Activated CD8-positive, alpha-beta memory T cell treated with anti-CD3 and anti-CD28 coated beads, Interleukin-2, amount 10 ng/mL, durations not matched to agents 7 days and 5 days (primary cell): ENCODE data around the gene MEGF6. TPM values are rescaled to one million over a fixed set of nuclear protein-coding genes. Genes with fewer than 3 reads are reported as not detected.

Source experiments
- ATAC-seq: fragments of 150-1000 bp; cut with Tn5 transposase; one replicate; pipeline ENCODE4 v1.10.0; 2021; ENCODE audit warnings: moderate library complexity
- CTCF ChIA-PET: fragments of 350-600 bp; sonication (Branson Sonifier 250); formaldehyde crosslinking; loops from one replicate; lab custom pipeline; 2021; ENCODE audit warnings: antibody characterized with exemption; lab: Charles Lee
- DNase-seq: peaks from one replicate; pipeline ENCODE4 v3.0.0-alpha.2; 2020
- H3K27ac Mint-ChIP-seq: one replicate; pipeline ENCODE4 v1.8.0; 2021; ENCODE audit warnings: mild to moderate bottlenecking, mixed read lengths
- H3K27me3 Mint-ChIP-seq: one replicate; pipeline ENCODE4 v1.8.0; 2021; ENCODE audit warnings: mixed read lengths
- H3K36me3 Mint-ChIP-seq: one replicate; pipeline ENCODE4 v1.8.0; 2021; ENCODE audit warnings: mild to moderate bottlenecking, mixed read lengths
- H3K4me1 Mint-ChIP-seq: one replicate; pipeline ENCODE4 v1.8.0; 2021; ENCODE audit warnings: mixed read lengths
- H3K4me3 Mint-ChIP-seq: one replicate; pipeline ENCODE4 v1.8.0; 2021; ENCODE audit warnings: mild to moderate bottlenecking, moderate library complexity, mixed read lengths
- H3K9me3 Mint-ChIP-seq: one replicate; pipeline ENCODE4 v1.8.0; 2022; ENCODE audit warnings: low read depth, mixed read lengths
- total RNA-seq, 2 experiments: library from RNA; stranded (reverse); gene quantifications; one replicate each; pipeline ENCODE4 v1.2.3, GENCODE V29; 2021

The MEGF6 gene
- total RNA-seq, 2 experiments from 2014 or later = 2.1 to 11.2 TPM

- no peaks in the 10 kb centered on the region for H3K9me3 Mint-ChIP-seq
- H3K4me3 Mint-ChIP-seq = no peak overlapping the region
- H3K27me3 Mint-ChIP-seq = no peaks in the 10 kb centered on the region
- no peaks in the 10 kb centered on the region for H3K36me3 Mint-ChIP-seq
- H3K27ac Mint-ChIP-seq = no peak overlapping the region
- no peak for ATAC-seq
- CTCF ChIA-PET = no interaction called here
- H3K4me1 Mint-ChIP-seq = no peaks in the 10 kb centered on the region
- no peak for DNase-seq
Measured at GRCh38 chr1:3516911-3517675, 94.2 kb downstream of the MEGF6 start.

- no peaks in the 10 kb centered on the region for H3K36me3 Mint-ChIP-seq
- DNase-seq = no peak
- no peaks in the 10 kb centered on the region for H3K4me1 Mint-ChIP-seq
- H3K4me3 Mint-ChIP-seq = no peak overlapping the region
- no peaks in the 10 kb centered on the region for H3K27me3 Mint-ChIP-seq
- H3K27ac Mint-ChIP-seq = no peak overlapping the region
- H3K9me3 Mint-ChIP-seq = no peaks in the 10 kb centered on the region
- ATAC-seq = no peak
- CTCF ChIA-PET = no interaction called here
Measured at GRCh38 chr1:3516481-3516869, 94.8 kb downstream of the MEGF6 start.

- no peak for DNase-seq
- Mint-ChIP-seq H3K36me3 (no peaks in the 10 kb centered on the region), H3K4me1 (no peaks in the 10 kb centered on the region), H3K27ac (no peak overlapping the region), H3K27me3 (no peaks in the 10 kb centered on the region), H3K9me3 (no peaks in the 10 kb centered on the region), H3K4me3 (no peak overlapping the region)
- CTCF ChIA-PET = no interaction called here
- ATAC-seq = no peak
Measured at GRCh38 chr1:3515774-3516480, 95.4 kb downstream of the MEGF6 start.

GRCh38 chr1:3515272-3515671 lies 96.0 kb downstream of the MEGF6 start:
- no peak for DNase-seq
- Mint-ChIP-seq H3K4me3 (no peak overlapping the region), H3K36me3 (no peaks in the 10 kb centered on the region), H3K9me3 (no peaks in the 10 kb centered on the region), H3K27me3 (no peaks in the 10 kb centered on the region), H3K27ac (no peak overlapping the region), H3K4me1 (no peaks in the 10 kb centered on the region)
- CTCF ChIA-PET = no interaction called here
- no peak for ATAC-seq

GRCh38 chr1:3514404-3514803 lies 96.9 kb downstream of the MEGF6 start:
- Mint-ChIP-seq H3K36me3 (no peaks in the 10 kb centered on the region), H3K27ac (no peak overlapping the region), H3K4me1 (no peaks in the 10 kb centered on the region), H3K9me3 (no peaks in the 10 kb centered on the region), H3K27me3 (no peaks in the 10 kb centered on the region), H3K4me3 (no peak overlapping the region)
- CTCF ChIA-PET = no interaction called here
- no peak for ATAC-seq
- DNase-seq = no peak

GRCh38 chr1:3511856-3512255 lies 99.5 kb downstream of the MEGF6 start:
- DNase-seq (no peak), ATAC-seq (no peak)
- no peaks in the 10 kb centered on the region for H3K9me3 Mint-ChIP-seq
- no peak overlapping the region for H3K27ac Mint-ChIP-seq
- no peaks in the 10 kb centered on the region for H3K4me1 Mint-ChIP-seq
- CTCF ChIA-PET = no interaction called here
- no peaks in the 10 kb centered on the region for H3K27me3 Mint-ChIP-seq
- H3K36me3 Mint-ChIP-seq = no peaks in the 10 kb centered on the region
- no peak overlapping the region for H3K4me3 Mint-ChIP-seq

- Mint-ChIP-seq H3K9me3 (no peaks in the 10 kb centered on the region), H3K36me3 (no peaks in the 10 kb centered on the region), H3K4me1 (no peaks in the 10 kb centered on the region), H3K4me3 (no peak overlapping the region), H3K27ac (no peak overlapping the region), H3K27me3 (no peaks in the 10 kb centered on the region)
- CTCF ChIA-PET = no interaction called here
- ATAC-seq (no peak), DNase-seq (no peak)
Measured at GRCh38 chr1:3511306-3511705, 100.0 kb downstream of the MEGF6 start.

- Mint-ChIP-seq H3K4me1 (no peaks in the 10 kb centered on the region), H3K4me3 (no peak overlapping the region), H3K36me3 (no peaks in the 10 kb centered on the region), H3K27me3 (no peaks in the 10 kb centered on the region), H3K9me3 (no peaks in the 10 kb centered on the region), H3K27ac (no peak overlapping the region)
- DNase-seq (no peak), ATAC-seq (no peak)
- CTCF ChIA-PET = no interaction called here
Measured at GRCh38 chr1:3510956-3511250, 100.4 kb downstream of the MEGF6 start.

- no peak for ATAC-seq
- DNase-seq = no peak
- CTCF ChIA-PET = no interaction called here
- H3K4me1 Mint-ChIP-seq = no peaks in the 10 kb centered on the region
- H3K27ac Mint-ChIP-seq = no peak overlapping the region
- no peak overlapping the region for H3K4me3 Mint-ChIP-seq
- H3K27me3 Mint-ChIP-seq = no peaks in the 10 kb centered on the region
- no peaks in the 10 kb centered on the region for H3K9me3 Mint-ChIP-seq
- H3K36me3 Mint-ChIP-seq = no peaks in the 10 kb centered on the region
Measured at GRCh38 chr1:3510136-3510955, 101.0 kb downstream of the MEGF6 start.

GRCh38 chr1:3509721-3510120 lies 101.6 kb downstream of the MEGF6 start:
- DNase-seq (no peak), ATAC-seq (no peak)
- H3K9me3 Mint-ChIP-seq = no peaks in the 10 kb centered on the region
- H3K4me3 Mint-ChIP-seq = no peak overlapping the region
- H3K27ac Mint-ChIP-seq = no peak overlapping the region
- no peaks in the 10 kb centered on the region for H3K36me3 Mint-ChIP-seq
- no peaks in the 10 kb centered on the region for H3K4me1 Mint-ChIP-seq
- CTCF ChIA-PET = no interaction called here
- H3K27me3 Mint-ChIP-seq = no peaks in the 10 kb centered on the region

- no peak for ATAC-seq
- no peaks in the 10 kb centered on the region for H3K9me3 Mint-ChIP-seq
- no peak overlapping the region for H3K27ac Mint-ChIP-seq
- no peak overlapping the region for H3K4me3 Mint-ChIP-seq
- H3K36me3 Mint-ChIP-seq = no peaks in the 10 kb centered on the region
- no peaks in the 10 kb centered on the region for H3K4me1 Mint-ChIP-seq
- CTCF ChIA-PET = no interaction called here
- H3K27me3 Mint-ChIP-seq = no peaks in the 10 kb centered on the region
- DNase-seq = no peak
Measured at GRCh38 chr1:3508757-3509415, 102.4 kb downstream of the MEGF6 start.

- ATAC-seq (no peak), DNase-seq (no peak)
- H3K36me3 Mint-ChIP-seq = no peaks in the 10 kb centered on the region
- H3K4me1 Mint-ChIP-seq = no peaks in the 10 kb centered on the region
- no peak overlapping the region for H3K4me3 Mint-ChIP-seq
- H3K9me3 Mint-ChIP-seq = no peaks in the 10 kb centered on the region
- no peak overlapping the region for H3K27ac Mint-ChIP-seq
- CTCF ChIA-PET = no interaction called here
- H3K27me3 Mint-ChIP-seq = no peaks in the 10 kb centered on the region
Measured at GRCh38 chr1:3507636-3508275, 103.6 kb downstream of the MEGF6 start.

- Mint-ChIP-seq H3K27me3 (no peaks in the 10 kb centered on the region), H3K4me1 (no peaks in the 10 kb centered on the region), H3K27ac (no peak overlapping the region), H3K4me3 (no peak overlapping the region), H3K36me3 (no peaks in the 10 kb centered on the region), H3K9me3 (no peaks in the 10 kb centered on the region)
- no peak for DNase-seq
- ATAC-seq = no peak
- CTCF ChIA-PET = no interaction called here
Measured at GRCh38 chr1:3506943-3507342, 104.4 kb downstream of the MEGF6 start.
